K562 (cell line): ENCODE measurements around the gene ELOVL7. TPM values are rescaled to one million over a fixed set of nuclear protein-coding genes. Genes with fewer than 3 reads are reported as not detected.

Source experiments
- CHAMP1 ChIP-seq: fragments of 450-650 bp; IDR thresholded peaks from 2 replicates; pipeline ENCODE4 v1.6.1; 2016; ENCODE audit warnings: mild to moderate bottlenecking
- CTCF ChIP-seq, 3 experiments: IDR thresholded peaks in 2 of 3; conservative IDR thresholded peaks in 1 of 3; 2 replicates each; pipeline ENCODE4 v1.5.1; 2011 to 2012; ENCODE audit warnings: low read length in 3 of 3, mild to moderate bottlenecking in 3 of 3, control low read depth in 2 of 3, improper control_type of control experiment in 1 of 3, inconsistent platforms in 1 of 3, low read depth in 1 of 3, mixed read lengths in 1 of 3, moderate library complexity in 1 of 3; ENCODE audit not compliant: insufficient read depth in 2 of 3
- DMBX1 ChIP-seq: fragments of 250-450 bp; sonication (Bioruptor Pico); IDR thresholded peaks from 2 replicates; pipeline ENCODE4 v1.8.0; 2022; ENCODE audit warnings: inconsistent platforms, mild to moderate bottlenecking, moderate library complexity, borderline replicate concordance
- E2F3 ChIP-seq: fragments of 250-450 bp; sonication (Bioruptor Pico); IDR thresholded peaks from 2 replicates; pipeline ENCODE4 v1.4.0; 2020; ENCODE audit warnings: mild to moderate bottlenecking
- JUN ChIP-seq, 2 experiments: sonication (generic) in 1 of 2; formaldehyde crosslinking in 1 of 2; IDR thresholded peaks; 2 replicates each; pipeline versions ENCODE4 v1.6.1 to v1.8.0; 2012 to 2022; ENCODE audit warnings: borderline replicate concordance in 2 of 2, mild to moderate bottlenecking in 2 of 2, improper control_type of control experiment in 1 of 2, low read depth in 1 of 2, low read length in 1 of 2, missing genetic modification reagents in 1 of 2
- MTF1 ChIP-seq: fragments of 250-450 bp; sonication (Bioruptor Pico); IDR thresholded peaks from 2 replicates; pipeline ENCODE4 v1.9.0; 2021; ENCODE audit warnings: moderate library complexity, mild to moderate bottlenecking, inconsistent platforms, borderline replicate concordance
- PURB ChIP-seq: sonication (generic); formaldehyde crosslinking; IDR thresholded peaks from 2 replicates; pipeline ENCODE4 v1.9.0; 2021; ENCODE audit warnings: low read depth, mild to moderate bottlenecking, missing genetic modification reagents
- ZNF445 ChIP-seq: fragments of 250-450 bp; sonication (Bioruptor Pico); IDR thresholded peaks from 2 replicates; pipeline ENCODE4 v1.4.0; 2020; ENCODE audit warnings: low read depth, mild to moderate bottlenecking, moderate library complexity
- polyA plus RNA-seq, 8 experiments: library from polyadenylated mRNA; depleted of rRNA in 4 of 8; stranded (reverse) in 5 of 8; unstranded in 3 of 8; fragments of >200 nt; fragmentation: Nextera tagmentation in 2 of 8; fragmentation: Illumina TruSeq in 1 of 8; extraction: Ambion mirVana in 2 of 8; extraction: Trizol in 1 of 8; gene quantifications; 2 replicates each; pipeline versions ENCODE4 v1.2.1 to v1.2.3, GENCODE V29; 2011 to 2014; ENCODE audit warnings: inconsistent platforms in 1 of 8, missing spikeins in 1 of 8
- total RNA-seq, 7 experiments: library from RNA; depleted of rRNA in 6 of 7; stranded (reverse); fragments of >200 nt in 6 of 7; fragmentation: Illumina TruSeq in 2 of 7; extraction: Trizol in 2 of 7; gene quantifications; 2 replicates each; pipeline versions ENCODE4 v1.2.1 to v1.2.3, GENCODE V29; 2011 to 2021; ENCODE audit warnings: low replicate concordance in 1 of 7

The ELOVL7 gene
- total and polyA plus RNA-seq, 9 of the 15 experiments (the other 6 are each of a cell fraction or from before 2014, with no cell fraction given), result 4.5 to 12.3 (median 6.9) TPM

GRCh38 chr5:60888359-60889061 lies 44.4 kb upstream of the ELOVL7 start (continued):
- TF ChIP-seq CTCF (IDR thresholded peaks at IDR 0.05 in 2 of 3, conservative IDR thresholded peaks at IDR 0.05 in 1 of 3; ENCODE audit: insufficient read depth in 2 of 3, low read depth in 1 of 3, low read length in 3 of 3) (no peak), PURB (CRISPR knock-in tag) (no peak), MTF1 (CRISPR knock-in tag) (no peak), DMBX1 (CRISPR knock-in tag) (no peak), E2F3 (CRISPR knock-in tag) (no peak), CHAMP1 (no peak), ZNF445 (CRISPR knock-in tag) (no peak), JUN (IDR thresholded peaks at IDR 0.05; ENCODE audit: borderline replicate concordance, low read depth, low read length) (no peak), JUN (CRISPR knock-in tag; IDR thresholded peaks at IDR 0.05; ENCODE audit: borderline replicate concordance) (no peak)
